Right ventricle myocardium superior (tissue), 1 donor: ENCODE results near the gene ACOT2. TPM values are rescaled to one million over a fixed set of nuclear protein-coding genes. Genes with fewer than 3 reads are reported as not detected.
"Not testable (repeated sequence)": the region's sequence is repeated elsewhere in the genome, so short reads cannot be mapped to it uniquely, and the experiment has no call there.

Source experiments
- ATAC-seq: fragments of 200-7000 bp; cut with Tn5 transposase; one replicate; pipeline ENCODE4 v1.9.1; 2020; ENCODE audit warnings: mild to moderate bottlenecking; ENCODE audit not compliant: poor library complexity
- DNase-seq: peaks from one replicate; pipeline ENCODE4 v3.0.0-alpha.2; 2020
- intact Hi-C: fragments of 100-400 bp; cut with DNase I; formaldehyde crosslinking; loops from one replicate; pipeline ENCODE4 v1.11.2; 2022
- long read RNA-seq: library from polyadenylated mRNA; unstranded; transcript quantifications from one replicate; pipeline ENCODE4 v2.0.0, GENCODE V29; 2021
- total RNA-seq: library from RNA; stranded (reverse); fragmentation: NEBNext Ultra II Directional; extraction: Animal tissue kit (Norgen Biotek cat#: 25700); gene quantifications from one replicate; pipeline ENCODE4 v1.2.1, GENCODE V29; 2021
- donor health status: DM: no; HTN: yes; CAD: no; lungs with severe emphysema.

The ACOT2 gene, protein sequence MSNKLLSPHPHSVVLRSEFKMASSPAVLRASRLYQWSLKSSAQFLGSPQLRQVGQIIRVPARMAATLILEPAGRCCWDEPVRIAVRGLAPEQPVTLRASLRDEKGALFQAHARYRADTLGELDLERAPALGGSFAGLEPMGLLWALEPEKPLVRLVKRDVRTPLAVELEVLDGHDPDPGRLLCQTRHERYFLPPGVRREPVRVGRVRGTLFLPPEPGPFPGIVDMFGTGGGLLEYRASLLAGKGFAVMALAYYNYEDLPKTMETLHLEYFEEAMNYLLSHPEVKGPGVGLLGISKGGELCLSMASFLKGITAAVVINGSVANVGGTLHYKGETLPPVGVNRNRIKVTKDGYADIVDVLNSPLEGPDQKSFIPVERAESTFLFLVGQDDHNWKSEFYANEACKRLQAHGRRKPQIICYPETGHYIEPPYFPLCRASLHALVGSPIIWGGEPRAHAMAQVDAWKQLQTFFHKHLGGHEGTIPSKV
- total RNA-seq, result 229 TPM
- long read RNA-seq, transcript ACOT2-201 (3 exons, 1,774 nt), result major isoform, 476 of 496 reads
- long read RNA-seq, partial matches to known transcripts, result 11 of 496 reads
- long read RNA-seq, other reads (novel, unspliced or antisense), result 9 of 496 reads

DNA sequence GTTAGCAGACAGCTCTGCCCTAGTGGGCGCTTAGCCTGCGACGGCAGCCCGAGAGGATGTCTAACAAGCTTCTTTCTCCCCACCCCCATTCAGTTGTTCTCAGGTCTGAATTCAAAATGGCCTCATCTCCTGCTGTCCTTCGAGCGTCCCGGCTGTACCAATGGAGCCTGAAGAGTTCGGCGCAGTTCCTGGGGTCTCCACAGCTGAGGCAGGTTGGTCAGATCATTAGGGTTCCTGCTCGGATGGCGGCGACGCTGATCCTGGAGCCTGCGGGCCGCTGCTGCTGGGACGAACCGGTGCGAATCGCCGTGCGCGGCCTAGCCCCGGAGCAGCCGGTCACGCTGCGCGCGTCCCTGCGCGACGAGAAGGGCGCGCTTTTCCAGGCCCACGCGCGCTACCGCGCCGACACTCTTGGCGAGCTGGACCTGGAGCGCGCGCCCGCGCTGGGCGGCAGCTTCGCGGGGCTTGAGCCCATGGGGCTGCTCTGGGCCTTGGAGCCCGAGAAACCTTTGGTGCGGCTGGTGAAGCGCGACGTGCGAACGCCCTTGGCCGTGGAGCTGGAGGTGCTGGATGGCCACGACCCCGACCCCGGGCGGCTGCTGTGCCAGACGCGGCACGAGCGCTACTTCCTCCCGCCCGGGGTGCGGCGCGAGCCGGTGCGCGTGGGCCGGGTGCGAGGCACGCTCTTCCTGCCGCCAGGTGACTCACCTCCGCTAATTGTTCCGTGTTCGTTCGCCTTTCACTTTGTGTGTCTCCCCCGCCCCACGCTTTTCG lies at the start of gene ACOT2:
TSS of gene ACOT2 (plus strand) at position 29 of the 774 bp plus-strand sequence. CDS start at position 57, 28 bp downstream.
- intact Hi-C loops, result not testable (repeated sequence)
- peak; percentile 90 for ATAC-seq
- DNase-seq, result peak; percentile 90

DNA sequence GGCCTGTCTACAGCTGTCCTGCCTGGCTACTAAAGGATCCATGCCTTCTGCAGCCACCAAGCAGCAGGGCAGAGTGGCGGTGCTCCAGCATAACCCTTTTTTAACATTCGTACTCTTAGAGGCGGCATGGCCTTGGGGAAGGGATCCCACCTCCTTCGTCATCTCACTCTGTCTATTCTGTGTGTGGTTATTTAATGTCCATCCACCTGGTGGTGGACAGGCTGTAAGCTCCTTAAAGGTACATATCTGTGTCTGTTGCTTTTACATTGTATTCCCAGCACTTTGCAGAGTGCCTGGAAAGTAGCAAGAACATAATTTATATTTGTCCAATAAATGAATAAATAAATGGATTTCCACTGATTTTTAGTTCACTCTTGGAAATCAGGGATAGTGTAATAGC lies 47.8 kb upstream of the ACOT2 start:
- no peak for DNase-seq
- intact Hi-C loops, result no loop called here
- ATAC-seq, result no peak

DNA sequence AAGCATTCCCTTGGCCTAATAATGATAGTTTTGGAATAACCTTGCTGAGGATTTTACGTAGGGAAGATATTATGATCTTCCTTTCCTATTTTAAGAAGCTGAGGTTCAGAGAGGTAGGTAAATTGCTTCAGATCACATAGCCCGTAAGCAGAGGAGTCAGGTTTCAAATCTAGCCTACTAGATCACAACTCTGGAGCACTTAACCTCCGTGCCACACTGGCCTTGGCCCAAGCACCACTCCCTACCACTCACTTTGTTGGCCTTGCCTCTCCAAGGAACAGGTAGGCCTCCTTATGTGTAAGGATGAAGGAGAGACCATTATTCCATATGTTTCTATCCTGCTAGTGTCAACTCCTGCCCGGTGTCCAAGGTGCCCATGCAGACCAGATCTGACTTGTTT lies 44.5 kb upstream of the ACOT2 start:
- intact Hi-C loops, result no loop called here
- DNase-seq, result no peak
- no peak for ATAC-seq

DNA sequence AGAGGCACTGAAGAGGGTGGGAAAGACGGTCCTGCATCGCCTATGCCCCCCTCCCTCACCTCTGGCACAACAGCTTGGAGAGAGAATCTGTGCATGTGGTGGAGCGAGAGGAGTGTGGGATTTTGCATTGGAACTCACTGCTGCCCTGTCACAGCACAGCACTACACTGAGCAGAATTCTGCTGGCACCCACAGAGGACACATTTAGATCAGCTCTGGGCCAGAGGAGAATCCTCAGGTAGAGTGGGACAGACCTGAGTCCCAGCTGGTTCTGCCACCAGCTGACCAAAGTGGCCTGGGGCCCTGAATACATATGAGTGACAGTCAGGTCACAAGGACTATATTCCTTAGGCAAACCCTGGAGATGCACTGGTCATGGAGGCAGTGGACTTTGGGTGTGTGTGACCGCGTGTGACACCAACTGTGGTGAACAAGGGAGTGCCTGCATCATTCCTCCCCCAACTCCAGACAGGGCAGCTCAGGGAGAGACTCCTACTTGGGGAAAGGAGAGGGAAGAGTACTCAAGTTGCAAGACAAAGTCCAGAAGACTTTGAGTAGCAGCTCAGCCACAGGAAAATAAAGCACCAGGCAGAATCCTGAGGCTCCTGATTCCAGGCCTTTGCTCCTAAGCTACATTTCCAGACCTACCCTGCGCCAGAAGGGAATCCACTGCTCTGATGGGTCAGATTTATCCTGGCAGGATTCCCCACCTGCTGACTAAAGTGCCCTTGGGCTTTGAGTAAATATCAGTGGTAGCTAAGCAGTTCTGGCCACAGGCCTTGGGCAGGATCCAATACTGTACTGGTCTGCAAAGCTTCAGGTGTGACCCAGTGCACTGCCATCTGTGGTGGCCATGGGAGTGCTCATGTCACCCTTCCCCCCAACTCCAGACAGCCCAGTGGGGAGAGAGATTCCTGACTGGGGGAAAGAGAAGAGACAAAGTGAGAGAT lies 42.7 kb upstream of the ACOT2 start:
- peak; percentile 94 for ATAC-seq
- DNase-seq, result peak; percentile 68
- intact Hi-C loops, result no loop called here

DNA sequence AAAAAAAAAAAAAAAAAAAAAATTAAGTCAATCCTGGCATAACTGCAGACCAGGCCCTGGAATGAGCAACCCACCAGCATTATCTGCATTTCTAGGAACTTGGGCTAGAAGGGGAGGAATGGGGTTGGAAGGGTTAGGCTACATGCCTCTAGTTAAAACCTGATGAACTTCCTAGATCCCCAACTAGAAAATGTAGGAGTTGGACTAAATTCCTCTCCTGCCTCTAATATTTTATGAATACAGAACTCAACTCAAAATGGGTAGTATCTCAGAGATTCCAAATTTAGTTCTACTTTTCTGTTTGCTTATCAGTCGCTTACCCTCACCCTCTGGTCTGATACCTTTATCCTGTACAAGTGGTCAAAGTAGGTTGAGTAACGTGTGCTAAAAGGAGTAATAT lies 39.7 kb upstream of the ACOT2 start:
- DNase-seq, intact Hi-C loops, ATAC-seq: not testable (repeated sequence)

DNA sequence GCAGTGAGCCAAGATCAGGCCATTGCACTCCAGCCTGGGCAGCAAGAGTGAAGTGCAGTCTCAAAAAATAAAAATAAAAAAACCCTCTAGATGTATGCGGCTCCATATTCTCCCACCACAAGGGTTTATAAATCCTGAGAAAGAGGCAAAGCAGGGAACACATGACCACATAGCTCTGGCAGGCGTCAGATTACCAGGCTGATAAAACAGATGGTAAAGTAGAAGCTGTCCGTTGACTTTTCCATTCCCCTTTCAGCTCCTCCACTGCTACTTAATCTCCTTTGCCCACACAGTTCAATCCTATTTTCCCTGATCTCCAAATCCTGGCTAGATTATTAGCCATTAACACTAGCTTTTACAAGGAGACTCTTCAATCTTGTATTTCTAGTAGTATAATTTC lies 37.0 kb upstream of the ACOT2 start:
- ATAC-seq, intact Hi-C loops: not testable (repeated sequence)

DNA sequence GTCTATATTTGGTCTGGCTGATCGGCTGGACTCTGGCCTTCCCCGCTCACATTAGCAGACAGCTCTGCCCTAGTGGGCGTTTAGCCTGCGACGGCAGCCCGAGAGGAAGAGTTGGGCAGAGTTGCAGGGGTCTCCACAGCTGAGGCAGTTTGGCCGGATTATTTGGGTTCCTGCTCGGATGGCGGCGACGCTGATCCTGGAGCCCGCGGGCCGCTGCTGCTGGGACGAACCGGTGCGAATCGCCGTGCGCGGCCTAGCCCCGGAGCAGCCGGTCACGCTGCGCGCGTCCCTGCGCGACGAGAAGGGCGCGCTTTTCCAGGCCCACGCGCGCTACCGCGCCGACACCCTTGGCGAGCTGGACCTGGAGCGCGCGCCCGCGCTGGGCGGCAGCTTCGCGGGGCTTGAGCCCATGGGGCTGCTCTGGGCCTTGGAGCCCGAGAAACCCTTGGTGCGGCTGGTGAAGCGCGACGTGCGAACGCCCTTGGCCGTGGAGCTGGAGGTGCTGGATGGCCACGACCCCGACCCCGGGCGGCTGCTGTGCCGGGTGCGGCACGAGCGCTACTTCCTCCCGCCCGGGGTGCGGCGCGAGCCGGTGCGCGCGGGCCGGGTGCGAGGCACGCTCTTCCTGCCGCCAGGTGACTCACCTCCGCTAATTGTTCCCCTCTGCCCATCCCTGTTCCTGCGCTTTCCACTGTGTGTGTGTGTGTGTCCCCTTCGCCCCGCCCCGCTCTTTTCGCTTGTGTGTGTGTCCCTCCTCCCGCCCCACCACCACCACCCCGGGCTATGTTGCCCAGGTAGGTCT lies 31.6 kb upstream of the ACOT2 start:
- peak; percentile 62 for DNase-seq
- intact Hi-C loops, result not testable (repeated sequence)

More for the DNA sequence above, 37.0 kb upstream of the ACOT2 start:
- not testable (repeated sequence) for DNase-seq

DNA sequence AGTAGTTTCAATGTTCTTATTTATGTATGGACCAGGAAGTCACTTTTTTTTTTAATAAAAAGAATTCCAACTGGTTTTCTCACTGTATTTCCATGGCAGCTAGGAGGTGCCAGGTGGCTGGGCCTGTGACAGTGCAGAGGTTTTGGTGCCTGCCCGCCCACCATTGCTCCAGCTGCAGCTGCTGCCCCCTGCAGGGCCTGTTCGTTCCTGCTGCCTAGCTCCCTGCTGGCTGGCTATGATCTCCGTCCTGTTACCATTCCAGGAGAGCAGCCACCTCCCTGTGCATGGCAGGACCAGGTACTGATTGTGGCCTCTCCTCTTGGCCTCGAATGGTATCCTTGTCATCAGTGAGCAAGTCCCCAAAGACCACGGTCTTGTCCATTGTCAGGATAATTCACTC lies 30.0 kb upstream of the ACOT2 start:
- intact Hi-C loops, result not testable (repeated sequence)
- ATAC-seq (peak; percentile 78), DNase-seq (peak; percentile 75)

More for the DNA sequence above, 31.6 kb upstream of the ACOT2 start:
- ATAC-seq, result peak; percentile 85

DNA sequence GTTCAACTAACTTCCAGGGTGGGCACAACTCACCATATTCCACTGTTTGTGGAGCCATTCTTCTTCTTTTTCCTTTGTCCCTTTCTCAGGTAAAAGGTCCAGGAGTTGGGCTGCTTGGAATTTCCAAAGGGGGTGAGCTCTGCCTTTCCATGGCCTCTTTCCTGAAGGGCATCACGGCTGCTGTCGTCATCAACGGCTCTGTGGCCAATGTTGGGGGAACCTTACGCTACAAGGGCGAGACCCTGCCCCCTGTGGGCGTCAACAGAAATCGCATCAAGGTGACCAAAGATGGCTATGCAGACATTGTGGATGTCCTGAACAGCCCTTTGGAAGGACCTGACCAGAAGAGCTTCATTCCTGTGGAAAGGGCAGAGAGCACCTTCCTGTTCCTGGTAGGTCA lies 26.1 kb upstream of the ACOT2 start:
- intact Hi-C loops, DNase-seq, ATAC-seq: not testable (repeated sequence)

DNA sequence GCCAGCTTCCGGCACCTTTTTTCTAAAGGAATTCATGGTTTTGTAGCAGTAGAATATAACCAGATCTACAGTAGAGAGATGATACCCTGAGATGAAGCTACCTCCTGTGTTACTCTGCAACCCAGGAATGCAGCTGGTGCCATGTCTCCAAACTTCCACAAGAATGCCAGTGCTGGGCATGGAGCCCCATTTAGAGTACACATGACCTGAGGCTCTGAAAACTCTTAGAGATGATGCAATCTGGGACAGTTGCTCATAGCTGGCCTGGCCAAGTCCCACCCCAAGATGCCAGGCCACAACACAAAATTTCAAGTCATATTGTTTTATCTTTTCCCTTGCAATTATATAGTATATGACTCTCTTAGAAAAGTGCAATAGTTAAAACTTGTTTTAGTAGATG lies 23.7 kb upstream of the ACOT2 start:
- ATAC-seq, result peak; percentile 94
- DNase-seq, intact Hi-C loops: not testable (repeated sequence)

DNA sequence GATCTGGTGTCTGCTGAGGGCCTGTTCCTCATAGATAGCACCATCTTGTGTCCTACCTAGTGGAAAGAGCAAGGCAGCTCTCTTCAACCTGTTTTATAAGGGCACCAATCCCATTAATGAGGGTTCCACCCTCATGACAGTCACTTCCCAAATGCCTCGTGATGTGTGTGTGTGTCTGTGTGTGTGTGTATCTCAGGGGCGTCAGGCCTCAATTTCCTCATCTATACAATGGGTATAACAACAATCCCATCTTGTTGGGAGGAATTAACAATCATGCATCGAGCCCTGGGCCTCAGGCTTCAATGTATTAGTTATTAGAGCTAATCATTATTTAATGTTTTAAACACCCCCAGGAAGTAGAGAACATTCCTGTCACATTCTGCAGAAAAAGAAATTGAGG lies 19.9 kb upstream of the ACOT2 start:
- intact Hi-C loops, DNase-seq, ATAC-seq: not testable (repeated sequence)

DNA sequence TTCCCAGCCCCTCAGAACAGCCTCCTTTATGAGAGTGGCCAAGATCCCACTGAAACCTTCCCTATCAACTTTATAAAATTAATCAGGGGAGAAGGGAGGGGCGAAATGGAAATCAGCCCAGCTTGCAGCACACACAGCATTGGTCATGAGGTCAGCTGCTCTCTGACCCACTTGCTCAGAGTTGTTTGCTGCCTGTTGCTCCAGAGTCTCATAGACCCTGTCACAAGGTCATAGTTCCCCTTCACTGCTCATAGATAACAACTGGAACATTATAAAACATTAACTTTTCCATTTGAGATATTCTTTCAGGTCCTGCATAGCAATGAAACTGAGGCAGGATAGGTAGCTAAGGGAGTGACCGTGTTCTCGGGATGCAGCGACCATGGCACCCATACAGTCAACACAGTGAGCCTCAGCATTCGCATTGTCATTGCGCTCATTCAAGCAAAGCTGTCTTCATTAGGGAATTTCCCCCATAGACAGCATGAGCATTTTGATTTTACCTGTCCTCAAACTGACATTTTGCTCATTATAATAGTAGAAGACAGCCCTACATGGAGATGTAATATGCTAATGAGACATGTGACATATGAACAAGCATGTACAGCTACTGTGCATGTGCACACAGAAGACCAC lies 19.0 kb upstream of the ACOT2 start:
- intact Hi-C loops, result not testable (repeated sequence)

DNA sequence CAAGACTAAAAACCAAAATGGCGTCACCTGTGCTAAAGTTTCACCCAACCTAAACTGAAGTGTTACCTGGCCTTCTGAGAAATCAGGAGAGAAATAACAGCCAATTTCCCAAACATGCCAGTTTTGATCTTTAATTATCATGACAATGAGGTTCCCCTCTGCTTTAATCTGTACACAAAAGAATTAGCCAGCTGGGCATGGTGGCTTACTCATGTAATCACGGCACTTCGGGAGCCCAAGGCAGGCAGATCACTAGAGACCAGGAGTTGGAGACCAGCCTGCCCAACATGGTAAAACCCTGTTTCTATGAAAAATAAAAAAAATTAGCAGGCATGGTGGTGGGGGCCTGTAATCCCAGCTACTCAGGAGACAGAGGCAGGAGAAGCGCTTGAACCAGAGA lies 15.2 kb upstream of the ACOT2 start:
- intact Hi-C loops, result no loop called here
- ATAC-seq (no peak), DNase-seq (no peak)

More for the DNA sequence above, 19.0 kb upstream of the ACOT2 start:
- not testable (repeated sequence) for DNase-seq, ATAC-seq

DNA sequence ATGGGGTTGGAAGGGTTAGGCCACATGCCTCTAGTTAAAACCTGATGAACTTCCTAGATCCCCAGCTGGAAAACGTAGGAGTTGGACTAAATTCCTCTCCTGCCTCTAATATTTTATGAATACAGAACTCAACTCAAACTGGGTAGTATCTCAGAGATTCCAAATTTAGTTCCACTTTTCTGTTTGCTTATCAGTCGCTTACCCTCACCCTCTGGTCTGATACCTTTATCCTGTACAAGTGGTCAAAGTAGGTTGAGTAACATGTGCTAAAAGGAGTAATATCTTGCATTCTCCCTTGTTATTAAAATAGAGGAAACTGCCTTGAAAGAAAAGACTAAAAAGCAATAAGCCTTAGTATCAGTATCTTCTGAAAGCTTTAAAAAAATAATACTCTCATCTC lies 11.8 kb upstream of the ACOT2 start:
- DNase-seq, ATAC-seq, intact Hi-C loops: not testable (repeated sequence)

DNA sequence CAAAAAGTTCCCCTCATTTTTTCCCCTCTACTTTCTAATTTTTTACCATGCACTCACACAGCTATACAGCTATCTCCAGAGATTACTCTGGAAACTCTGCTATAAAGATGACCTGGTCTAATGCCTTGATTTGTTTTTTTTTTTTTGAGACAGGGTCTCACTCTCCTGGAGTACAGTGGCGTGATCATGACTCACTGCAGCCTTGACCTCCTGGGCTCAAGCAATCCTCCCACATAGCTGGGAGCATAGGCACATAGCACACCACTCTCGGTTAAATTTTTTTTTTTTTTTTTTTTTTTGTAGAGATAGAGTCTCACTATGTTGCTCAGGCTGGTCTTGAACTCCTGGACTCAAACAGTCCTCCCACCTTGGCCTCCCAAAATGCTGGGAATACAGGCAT lies 10.8 kb upstream of the ACOT2 start:
- intact Hi-C loops, ATAC-seq, DNase-seq: not testable (repeated sequence)

DNA sequence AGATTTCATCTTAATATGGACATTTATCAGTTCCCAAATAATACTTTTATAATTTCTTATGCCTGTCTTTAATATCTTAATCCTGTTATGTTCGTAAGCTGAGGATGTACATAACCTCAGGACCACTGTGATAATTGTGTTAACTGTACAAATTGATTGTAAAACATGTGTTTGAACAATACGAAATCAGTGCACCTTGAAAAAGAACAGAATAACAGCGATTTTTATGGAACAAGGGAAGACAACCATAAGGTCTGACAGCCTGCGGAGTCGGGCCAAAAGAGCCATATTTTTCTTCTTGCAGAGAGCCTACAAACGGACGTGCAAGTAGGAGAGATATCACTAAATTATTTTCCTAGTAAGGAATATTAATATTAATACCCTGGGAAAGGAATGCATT lies 6.8 kb upstream of the ACOT2 start:
- ATAC-seq, intact Hi-C loops, DNase-seq: not testable (repeated sequence)

DNA sequence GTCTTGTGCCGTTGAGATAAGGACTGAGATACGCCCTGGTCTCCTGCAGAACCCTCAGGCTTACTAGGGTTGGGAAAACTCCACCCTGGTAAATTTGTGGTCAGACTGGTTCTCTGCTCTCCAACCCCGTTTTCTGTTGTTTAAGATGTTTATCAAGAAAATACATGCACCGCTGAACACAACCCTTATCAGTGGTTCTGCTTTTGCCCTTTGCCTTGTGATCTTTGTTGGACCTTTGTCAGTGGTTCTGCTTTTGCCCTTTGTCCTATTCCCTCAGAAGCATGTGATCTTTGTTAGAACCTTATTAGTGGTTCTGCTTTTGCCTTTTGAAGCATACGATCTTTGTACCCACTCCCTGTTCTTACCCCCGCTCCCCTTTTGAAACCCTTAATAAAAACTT lies 6.3 kb upstream of the ACOT2 start:
- intact Hi-C loops, ATAC-seq, DNase-seq: not testable (repeated sequence)
